HepG2 (cell line): ENCODE results near the gene CORO1A. TPM values are rescaled to one million over a fixed set of nuclear protein-coding genes. Genes with fewer than 3 reads are reported as not detected.

Experiments used
- DNMT3B ChIP-seq: conservative IDR thresholded peaks from 2 replicates; pipeline ENCODE4 v1.6.1; 2016; ENCODE audit warnings: missing biosample characterization, control low read depth
- ETV5 ChIP-seq: IDR thresholded peaks from 2 replicates; pipeline ENCODE4 v1.6.1; 2018; ENCODE audit warnings: missing biosample characterization, missing genetic modification reagents, inconsistent platforms, borderline replicate concordance
- MED8 ChIP-seq: sonication (generic); formaldehyde crosslinking; IDR thresholded peaks from 2 replicates; pipeline ENCODE4 v1.8.1; 2023; ENCODE audit warnings: mild to moderate bottlenecking, missing genetic modification reagents; ENCODE audit not compliant: insufficient replicate concordance
- MLLT10 ChIP-seq: sonication (generic); formaldehyde crosslinking; IDR thresholded peaks from 2 replicates; pipeline ENCODE4 v1.4.0; 2020; ENCODE audit warnings: missing genetic modification reagents
- MZF1 ChIP-seq: sonication (generic); formaldehyde crosslinking; IDR thresholded peaks from 2 replicates; pipeline ENCODE4 v1.8.1; 2023; ENCODE audit warnings: mild to moderate bottlenecking, missing genetic modification reagents, borderline replicate concordance
- SALL1 ChIP-seq: sonication (generic); formaldehyde crosslinking; IDR thresholded peaks from 2 replicates; pipeline ENCODE4 v1.8.0; 2022; ENCODE audit warnings: mild to moderate bottlenecking, missing genetic modification reagents
- TRIM24 ChIP-seq: sonication (generic); formaldehyde crosslinking; IDR thresholded peaks from 2 replicates; pipeline ENCODE4 v1.8.0; 2022; ENCODE audit warnings: mild to moderate bottlenecking, missing genetic modification reagents
- ZFX ChIP-seq: sonication (generic); formaldehyde crosslinking; IDR thresholded peaks from 2 replicates; pipeline ENCODE4 v1.4.0; 2020; ENCODE audit warnings: mild to moderate bottlenecking, low read depth, missing genetic modification reagents, moderate library complexity
- ZFY ChIP-seq: sonication (generic); formaldehyde crosslinking; IDR thresholded peaks from 2 replicates; pipeline ENCODE4 v1.4.0; 2020; ENCODE audit warnings: missing genetic modification reagents
- ZMYM2 ChIP-seq: sonication (generic); formaldehyde crosslinking; IDR thresholded peaks from 2 replicates; pipeline ENCODE4 v1.8.0; 2022; ENCODE audit warnings: mild to moderate bottlenecking, missing genetic modification reagents
- ZNF251 ChIP-seq: sonication (generic); formaldehyde crosslinking; IDR thresholded peaks from 2 replicates; pipeline ENCODE4 v1.9.0; 2021; ENCODE audit warnings: mild to moderate bottlenecking, missing genetic modification reagents
- ZNF713 ChIP-seq: sonication (generic); formaldehyde crosslinking; IDR thresholded peaks from 2 replicates; pipeline ENCODE4 v1.4.0; 2020; ENCODE audit warnings: mild to moderate bottlenecking, missing genetic modification reagents
- polyA plus RNA-seq, 8 experiments: library from polyadenylated mRNA; depleted of rRNA in 3 of 8; stranded (reverse) in 7 of 8; unstranded in 1 of 8; fragments of >200 nt; fragmentation: Illumina TruSeq in 4 of 8; extraction: Trizol in 4 of 8; gene quantifications; 2 replicates each; pipeline versions ENCODE4 v1.2.1 to v1.2.3, GENCODE V29; 2011 to 2016; ENCODE audit warnings: low read depth in 4 of 8, missing spikeins in 1 of 8, mixed read lengths in 1 of 8; ENCODE audit not compliant: insufficient read depth in 1 of 8
- total RNA-seq, 5 experiments: library from RNA; depleted of rRNA; stranded (reverse); fragments of >200 nt; fragmentation: Illumina TruSeq; extraction: Trizol; gene quantifications; 2 replicates each; pipeline ENCODE4 v1.2.3, GENCODE V29; 2016; ENCODE audit warnings: low read depth in 1 of 5
- TF ChIP-seq, protein P1 (sequence below): IDR thresholded peaks from 2 replicates; pipeline ENCODE4 v1.6.1; 2016; ENCODE audit warnings: missing biosample characterization, missing genetic modification reagents, low read depth
- TF ChIP-seq, protein P2 (sequence below): sonication (generic); formaldehyde crosslinking; IDR thresholded peaks from 2 replicates; pipeline ENCODE4 v1.5.0; 2020; ENCODE audit warnings: missing genetic modification reagents
- TF ChIP-seq, protein P3 (sequence below): sonication (generic); formaldehyde crosslinking; IDR thresholded peaks from 2 replicates; pipeline ENCODE4 v1.5.0; 2020; ENCODE audit warnings: mild to moderate bottlenecking, missing genetic modification reagents
- TF ChIP-seq, protein P4 (sequence below): sonication (generic); formaldehyde crosslinking; IDR thresholded peaks from 2 replicates; pipeline ENCODE4 v1.4.0; 2020; ENCODE audit warnings: mild to moderate bottlenecking, missing genetic modification reagents, borderline replicate concordance
- TF ChIP-seq, protein P5 (sequence below): sonication (generic); formaldehyde crosslinking; IDR thresholded peaks from 2 replicates; pipeline ENCODE4 v1.8.1; 2023; ENCODE audit warnings: mild to moderate bottlenecking, moderate library complexity, missing genetic modification reagents

The CORO1A gene
- total and polyA plus RNA-seq, 2 of the 13 experiments (the other 11 are each of a cell fraction or from before 2014, with no cell fraction given), result 6.5 to 12.9 TPM

DNA sequence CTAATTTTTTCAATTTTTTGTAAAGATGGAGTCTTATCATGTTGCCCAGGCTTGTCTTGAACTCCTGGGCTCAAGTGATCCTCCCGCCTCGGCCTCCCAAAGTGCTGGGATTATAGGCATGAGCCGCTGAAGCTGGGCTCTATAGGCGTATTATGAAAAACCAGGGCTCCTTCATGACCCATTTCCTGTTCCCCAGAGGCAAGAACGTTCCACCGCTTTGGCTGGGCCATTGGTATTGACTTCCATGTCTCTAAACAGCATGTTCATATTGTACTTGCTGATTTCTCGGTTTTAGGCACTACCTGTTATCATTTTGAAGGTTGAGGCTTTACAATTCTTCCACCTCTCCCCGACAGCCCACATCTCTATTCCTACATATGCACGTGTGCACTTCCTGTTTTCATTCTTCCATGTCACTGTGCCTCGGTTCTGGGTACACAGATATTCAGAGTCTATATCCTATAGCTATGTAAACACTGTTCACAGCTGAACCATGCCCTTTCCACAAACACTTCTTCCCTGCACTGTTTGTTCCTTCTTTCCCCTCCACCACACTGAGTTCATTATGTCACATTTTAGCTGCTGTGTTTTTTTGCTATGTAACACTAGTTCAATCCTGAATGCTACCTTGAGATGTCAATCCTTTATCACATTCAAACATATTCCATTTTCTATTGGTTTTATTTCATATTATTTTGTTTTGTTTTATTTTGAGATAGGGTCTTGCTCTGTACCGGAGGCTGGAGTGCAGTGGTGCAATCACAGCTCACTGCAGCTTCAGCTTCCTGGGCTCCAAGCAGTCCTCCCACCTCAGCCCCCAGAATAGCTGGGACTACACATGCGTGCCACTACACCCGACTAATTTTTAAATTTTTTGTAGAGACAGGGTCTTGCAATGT lies 43.6 kb upstream of the CORO1A start (continued):
- TF ChIP-seq, protein P1, sequence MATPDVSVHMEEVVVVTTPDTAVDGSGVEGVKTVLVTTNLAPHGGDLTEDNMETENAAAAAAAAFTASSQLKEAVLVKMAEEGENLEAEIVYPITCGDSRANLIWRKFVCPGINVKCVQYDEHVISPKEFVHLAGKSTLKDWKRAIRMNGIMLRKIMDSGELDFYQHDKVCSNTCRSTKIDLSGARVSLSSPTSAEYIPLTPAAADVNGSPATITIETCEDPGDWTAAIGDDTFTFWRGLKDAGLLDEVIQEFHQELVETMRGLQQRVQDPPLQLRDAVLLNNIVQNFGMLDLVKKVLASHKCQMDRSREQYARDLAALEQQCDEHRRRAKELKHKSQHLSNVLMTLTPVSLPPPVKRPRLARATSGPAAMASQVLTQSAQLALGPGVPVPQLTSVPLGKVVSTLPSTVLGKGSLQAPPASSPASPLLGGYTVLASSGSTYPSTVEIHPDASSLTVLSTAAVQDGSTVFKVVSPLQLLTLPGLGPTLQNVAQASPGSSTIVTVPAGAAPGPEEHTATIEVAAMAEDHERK (CRISPR knock-in tag), result no peak
- TF ChIP-seq DNMT3B (no peak), MZF1 (0 out of 2 replicates have a peak, but pooled peaks have one; percentile 29), SALL1 (CRISPR knock-in tag) (peak; percentile 89), ZMYM2 (CRISPR knock-in tag) (no peak; the same call in 1 of the 2 replicates), MLLT10 (CRISPR knock-in tag) (no peak), ETV5 (CRISPR knock-in tag) (peak; percentile 98), ZFX (peak; percentile 51), ZNF713 (CRISPR knock-in tag) (no peak), ZNF251 (CRISPR knock-in tag) (no peak), MED8 (no peak), TRIM24 (CRISPR knock-in tag) (peak; percentile 47; the same call in 1 of the 2 replicates), ZFY (CRISPR knock-in tag) (0 out of 2 replicates have a peak, but pooled peaks have one; percentile 20)
- TF ChIP-seq, protein P2, sequence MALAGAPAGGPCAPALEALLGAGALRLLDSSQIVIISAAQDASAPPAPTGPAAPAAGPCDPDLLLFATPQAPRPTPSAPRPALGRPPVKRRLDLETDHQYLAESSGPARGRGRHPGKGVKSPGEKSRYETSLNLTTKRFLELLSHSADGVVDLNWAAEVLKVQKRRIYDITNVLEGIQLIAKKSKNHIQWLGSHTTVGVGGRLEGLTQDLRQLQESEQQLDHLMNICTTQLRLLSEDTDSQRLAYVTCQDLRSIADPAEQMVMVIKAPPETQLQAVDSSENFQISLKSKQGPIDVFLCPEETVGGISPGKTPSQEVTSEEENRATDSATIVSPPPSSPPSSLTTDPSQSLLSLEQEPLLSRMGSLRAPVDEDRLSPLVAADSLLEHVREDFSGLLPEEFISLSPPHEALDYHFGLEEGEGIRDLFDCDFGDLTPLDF (CRISPR knock-in tag), result no peak
- TF ChIP-seq, protein P3, sequence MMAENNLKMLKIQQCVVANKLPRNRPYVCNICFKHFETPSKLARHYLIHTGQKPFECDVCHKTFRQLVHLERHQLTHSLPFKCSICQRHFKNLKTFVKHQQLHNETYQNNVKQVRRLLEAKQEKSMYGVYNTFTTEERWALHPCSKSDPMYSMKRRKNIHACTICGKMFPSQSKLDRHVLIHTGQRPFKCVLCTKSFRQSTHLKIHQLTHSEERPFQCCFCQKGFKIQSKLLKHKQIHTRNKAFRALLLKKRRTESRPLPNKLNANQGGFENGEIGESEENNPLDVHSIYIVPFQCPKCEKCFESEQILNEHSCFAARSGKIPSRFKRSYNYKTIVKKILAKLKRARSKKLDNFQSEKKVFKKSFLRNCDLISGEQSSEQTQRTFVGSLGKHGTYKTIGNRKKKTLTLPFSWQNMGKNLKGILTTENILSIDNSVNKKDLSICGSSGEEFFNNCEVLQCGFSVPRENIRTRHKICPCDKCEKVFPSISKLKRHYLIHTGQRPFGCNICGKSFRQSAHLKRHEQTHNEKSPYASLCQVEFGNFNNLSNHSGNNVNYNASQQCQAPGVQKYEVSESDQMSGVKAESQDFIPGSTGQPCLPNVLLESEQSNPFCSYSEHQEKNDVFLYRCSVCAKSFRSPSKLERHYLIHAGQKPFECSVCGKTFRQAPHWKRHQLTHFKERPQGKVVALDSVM, result peak; percentile 97
- TF ChIP-seq, protein P4, sequence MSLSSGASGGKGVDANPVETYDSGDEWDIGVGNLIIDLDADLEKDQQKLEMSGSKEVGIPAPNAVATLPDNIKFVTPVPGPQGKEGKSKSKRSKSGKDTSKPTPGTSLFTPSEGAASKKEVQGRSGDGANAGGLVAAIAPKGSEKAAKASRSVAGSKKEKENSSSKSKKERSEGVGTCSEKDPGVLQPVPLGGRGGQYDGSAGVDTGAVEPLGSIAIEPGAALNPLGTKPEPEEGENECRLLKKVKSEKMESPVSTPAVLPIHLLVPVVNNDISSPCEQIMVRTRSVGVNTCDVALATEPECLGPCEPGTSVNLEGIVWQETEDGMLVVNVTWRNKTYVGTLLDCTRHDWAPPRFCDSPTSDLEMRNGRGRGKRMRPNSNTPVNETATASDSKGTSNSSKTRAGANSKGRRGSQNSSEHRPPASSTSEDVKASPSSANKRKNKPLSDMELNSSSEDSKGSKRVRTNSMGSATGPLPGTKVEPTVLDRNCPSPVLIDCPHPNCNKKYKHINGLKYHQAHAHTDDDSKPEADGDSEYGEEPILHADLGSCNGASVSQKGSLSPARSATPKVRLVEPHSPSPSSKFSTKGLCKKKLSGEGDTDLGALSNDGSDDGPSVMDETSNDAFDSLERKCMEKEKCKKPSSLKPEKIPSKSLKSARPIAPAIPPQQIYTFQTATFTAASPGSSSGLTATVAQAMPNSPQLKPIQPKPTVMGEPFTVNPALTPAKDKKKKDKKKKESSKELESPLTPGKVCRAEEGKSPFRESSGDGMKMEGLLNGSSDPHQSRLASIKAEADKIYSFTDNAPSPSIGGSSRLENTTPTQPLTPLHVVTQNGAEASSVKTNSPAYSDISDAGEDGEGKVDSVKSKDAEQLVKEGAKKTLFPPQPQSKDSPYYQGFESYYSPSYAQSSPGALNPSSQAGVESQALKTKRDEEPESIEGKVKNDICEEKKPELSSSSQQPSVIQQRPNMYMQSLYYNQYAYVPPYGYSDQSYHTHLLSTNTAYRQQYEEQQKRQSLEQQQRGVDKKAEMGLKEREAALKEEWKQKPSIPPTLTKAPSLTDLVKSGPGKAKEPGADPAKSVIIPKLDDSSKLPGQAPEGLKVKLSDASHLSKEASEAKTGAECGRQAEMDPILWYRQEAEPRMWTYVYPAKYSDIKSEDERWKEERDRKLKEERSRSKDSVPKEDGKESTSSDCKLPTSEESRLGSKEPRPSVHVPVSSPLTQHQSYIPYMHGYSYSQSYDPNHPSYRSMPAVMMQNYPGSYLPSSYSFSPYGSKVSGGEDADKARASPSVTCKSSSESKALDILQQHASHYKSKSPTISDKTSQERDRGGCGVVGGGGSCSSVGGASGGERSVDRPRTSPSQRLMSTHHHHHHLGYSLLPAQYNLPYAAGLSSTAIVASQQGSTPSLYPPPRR (CRISPR knock-in tag), result peak; percentile 87
- TF ChIP-seq, protein P5, sequence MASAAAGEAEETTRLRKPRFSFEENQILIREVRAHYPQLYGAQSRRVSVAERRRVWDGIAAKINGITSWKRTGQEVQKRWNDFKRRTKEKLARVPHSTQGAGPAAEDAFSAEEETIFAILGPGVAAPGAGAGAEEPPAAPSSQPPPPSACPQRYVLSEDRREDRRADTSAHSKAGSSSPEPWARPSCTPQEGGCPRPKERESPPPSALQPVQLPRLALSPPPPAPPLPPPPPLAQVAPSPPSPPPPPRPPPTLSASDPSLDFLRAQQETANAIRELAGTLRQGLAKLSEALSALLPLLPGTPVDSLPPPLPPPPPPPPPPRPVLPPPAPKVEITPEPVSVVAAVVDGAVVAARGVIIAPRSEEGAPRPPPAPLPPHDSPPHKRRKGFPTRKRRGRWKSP (CRISPR knock-in tag), result peak; percentile 56; the same call in 1 of the 2 replicates
